Measurements from ENCODE around the gene LAMTOR3. TPM values are rescaled to one million over a fixed set of nuclear protein-coding genes. Genes with fewer than 3 reads are reported as not detected.

LAMTOR3 gene
- total and polyA plus RNA-seq, 4 experiments from 2014 or later, result 24.2 to 45.6 (median 28.0) TPM

DNA sequence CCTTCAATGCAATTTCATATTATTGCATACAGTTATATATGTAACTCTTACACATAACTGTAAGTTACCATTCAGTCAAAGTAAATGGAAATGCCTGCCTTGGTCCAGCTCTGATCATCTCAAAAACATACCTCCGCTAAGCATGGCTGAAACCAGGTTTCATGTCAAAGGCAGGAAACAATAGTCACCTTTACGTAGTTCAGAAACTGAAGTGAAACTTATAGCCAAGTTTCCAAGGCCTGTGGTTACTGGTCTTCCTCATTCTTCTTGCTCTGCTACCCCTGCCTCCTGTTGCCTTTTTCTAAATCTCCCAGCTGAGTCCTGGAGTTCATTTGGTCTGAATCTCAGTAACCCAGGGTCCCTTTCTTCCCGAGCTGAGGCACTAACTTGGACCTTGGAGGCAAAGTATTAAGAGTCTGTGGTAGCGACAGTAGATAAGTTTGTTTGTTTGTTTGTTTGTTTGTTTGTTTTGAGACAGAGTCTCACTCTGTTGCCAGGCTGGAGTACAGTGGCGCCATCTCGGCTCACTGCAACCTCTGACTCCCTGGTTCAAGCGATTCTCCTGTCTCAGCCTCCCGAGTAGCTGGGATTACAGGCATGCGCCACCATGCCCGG, 46.8 kb downstream of the LAMTOR3 start:
- intact Hi-C loops (cut with micrococcal nuclease), result loop anchor here (1.0 to 5.0 kb wide), 2 partner anchors 29 to 45 kb away; partner anchors contain the start of gene LAMTOR3
- Mint-ChIP-seq H3K4me1 (peaks cover 39 to 70% (median 55%) of the 10 kb centered on the region in 4 donors), H3K4me3 (peak overlapping the region; percentile 63 to 86 (median 76)), H3K27ac (peak overlapping the region; percentile 77 to 98 (median 94)), H3K9me3 (no peaks in the 10 kb centered on the region), H3K27me3 (no peaks in the 10 kb centered on the region), H3K36me3 (peaks cover 11 to 12% of the 10 kb centered on the region in 2 donors)
- CTCF ChIA-PET (ENCODE audit: partially characterized antibody), result interaction anchor here (1.0 to 4.7 kb wide), 4 partner anchors 30 to 246 kb away, joined by 3 to 37 read pairs (median 7); partner anchors contain the start of gene DAPP1
- POLR2A ChIA-PET (ENCODE audit: partially characterized antibody), result interaction anchor here (0.6 to 3.9 kb wide), 6 partner anchors 9 to 103 kb away, joined by 3 to 41 read pairs (median 8); partner anchors contain the start of genes DAPP1, DNAJB14, H2AZ1 and LAMTOR3
- Histone ChIP-seq H3K4me1 (ENCODE audit: insufficient read depth, low read length) (peaks cover 68% of the 10 kb centered on the region), H3K27me3 (ENCODE audit: insufficient read depth, low read length) (no peaks in the 10 kb centered on the region), H3K27ac (ENCODE audit: low read depth, low read length) (peak overlapping the region; percentile 37), H3K36me3 (ENCODE audit: insufficient read depth, low read length) (no peaks in the 10 kb centered on the region), H3K4me3 (ENCODE audit: low read length in 2 of 2) (peak overlapping the region in 1 of 2 donors; percentile 38), H3K9me3 (ENCODE audit: control insufficient read depth in 1 of 2, low read length in 2 of 2) (no peaks in the 10 kb centered on the region)
- DNase-seq, result peak; percentile 29 to 44 (median 33)

DNA sequence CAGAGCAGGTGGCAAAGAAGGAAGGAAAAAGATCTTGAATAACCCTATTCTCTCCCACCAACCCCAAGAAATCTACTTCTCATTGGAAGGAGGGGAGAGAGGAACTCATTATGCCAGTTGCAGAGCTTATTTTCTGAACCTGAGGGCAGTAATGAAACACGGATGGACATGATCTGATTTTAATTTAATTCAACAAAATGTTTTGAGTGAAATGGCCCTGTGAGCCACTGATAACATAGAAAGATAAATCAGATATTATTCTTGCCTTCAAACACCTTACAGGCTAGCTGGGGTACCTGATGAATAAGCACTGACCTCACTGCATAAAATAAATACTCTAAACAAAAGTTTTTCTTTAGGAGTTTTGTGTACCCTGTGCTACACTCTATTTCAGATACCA, 47.3 kb downstream of the LAMTOR3 start:
- Histone ChIP-seq H3K4me3 (ENCODE audit: low read length in 2 of 2) (peak overlapping the region in 1 of 2 donors; percentile 38), H3K4me1 (ENCODE audit: insufficient read depth, low read length) (peaks cover 62% of the 10 kb centered on the region), H3K9me3 (ENCODE audit: control insufficient read depth in 1 of 2, low read length in 2 of 2) (no peaks in the 10 kb centered on the region), H3K27me3 (ENCODE audit: insufficient read depth, low read length) (no peaks in the 10 kb centered on the region), H3K36me3 (ENCODE audit: insufficient read depth, low read length) (no peaks in the 10 kb centered on the region), H3K27ac (ENCODE audit: low read depth, low read length) (peak overlapping the region; percentile 37)
- DNase-seq, result no peak
- POLR2A ChIA-PET (ENCODE audit: partially characterized antibody), result interaction anchor here (0.9 to 3.9 kb wide), 8 partner anchors 9 to 758 kb away, joined by 3 to 41 read pairs (median 5); partner anchors contain the start of genes ADH5, DAPP1, DNAJB14 and H2AZ1
- CTCF ChIA-PET (ENCODE audit: partially characterized antibody), result interaction anchor here (1.0 to 4.7 kb wide), 4 partner anchors 30 to 247 kb away, joined by 3 to 37 read pairs (median 7); partner anchors contain the start of gene DAPP1
- intact Hi-C loops (cut with micrococcal nuclease), result loop anchor here (1.0 to 5.0 kb wide), 2 partner anchors 29 to 45 kb away; partner anchors contain the start of gene LAMTOR3
- Mint-ChIP-seq H3K36me3 (peaks cover 16 to 18% of the 10 kb centered on the region in 2 donors), H3K27ac (peak overlapping the region; percentile 32 to 98 (median 93)), H3K9me3 (no peaks in the 10 kb centered on the region), H3K27me3 (no peaks in the 10 kb centered on the region), H3K4me3 (peak overlapping the region in 5 of 8 donors; percentile 63 to 86 (median 82)), H3K4me1 (peaks cover 39 to 64% (median 52%) of the 10 kb centered on the region in 4 donors)

GRCh38 chr4:99845708-99846469, 48.3 kb downstream of the LAMTOR3 start:
- Mint-ChIP-seq H3K27me3 (no peaks in the 10 kb centered on the region), H3K27ac (peak overlapping the region; percentile 77 to 97 (median 91)), H3K36me3 (peaks cover 24 to 28% of the 10 kb centered on the region in 2 donors), H3K4me3 (peak overlapping the region; percentile 4 to 74 (median 54)), H3K9me3 (no peaks in the 10 kb centered on the region), H3K4me1 (peaks cover 33 to 64% (median 45%) of the 10 kb centered on the region in 4 donors)
- ChIA-PET CTCF (ENCODE audit: partially characterized antibody) (interaction anchor here (0.6 to 4.7 kb wide), 5 partner anchors 29 to 285 kb away, joined by 3 to 37 read pairs (median 4); partner anchors contain the start of gene DAPP1), POLR2A (ENCODE audit: partially characterized antibody) (interaction anchor here (0.9 to 3.9 kb wide), 9 partner anchors 13 to 757 kb away, joined by 3 to 41 read pairs (median 4); partner anchors contain the start of genes ADH5, DAPP1, DNAJB14 and H2AZ1)
- H3K4me1 ChIP-seq (ENCODE audit: insufficient read depth, low read length), result peaks cover 52% of the 10 kb centered on the region
- peak overlapping the region; percentile 34 for H3K27ac ChIP-seq (ENCODE audit: low read depth, low read length)
- peak in 2 of 5 donors; percentile 20 to 27 for DNase-seq
- H3K36me3 ChIP-seq (ENCODE audit: insufficient read depth, low read length), result no peaks in the 10 kb centered on the region
- intact Hi-C loops (cut with micrococcal nuclease), result loop anchor here (2.0 to 5.0 kb wide), 2 partner anchors 15 to 46 kb away; partner anchors contain the start of gene LAMTOR3
- no peaks in the 10 kb centered on the region for H3K27me3 ChIP-seq (ENCODE audit: insufficient read depth, low read length)
- H3K4me3 ChIP-seq (ENCODE audit: low read length in 2 of 2), result no peak overlapping the region
- H3K9me3 ChIP-seq (ENCODE audit: control insufficient read depth in 1 of 2, low read length in 2 of 2), result no peaks in the 10 kb centered on the region

GRCh38 chr4:99845179-99845578, 49.0 kb downstream of the LAMTOR3 start:
- H3K36me3 Mint-ChIP-seq, result peaks cover 28 to 32% of the 10 kb centered on the region in 2 donors
- H3K4me3 ChIP-seq (ENCODE audit: low read length in 2 of 2), result no peak overlapping the region
- H3K4me1 ChIP-seq (ENCODE audit: insufficient read depth, low read length), result peaks cover 50% of the 10 kb centered on the region
- no peak for DNase-seq
- no peaks in the 10 kb centered on the region for H3K36me3 ChIP-seq (ENCODE audit: insufficient read depth, low read length)
- peak overlapping the region; percentile 77 to 97 (median 91) for H3K27ac Mint-ChIP-seq
- H3K9me3 Mint-ChIP-seq, result no peaks in the 10 kb centered on the region
- no peaks in the 10 kb centered on the region for H3K9me3 ChIP-seq (ENCODE audit: control insufficient read depth in 1 of 2, low read length in 2 of 2)
- CTCF ChIA-PET (ENCODE audit: partially characterized antibody), result interaction anchor here (0.6 to 4.7 kb wide), 3 partner anchors 35 to 285 kb away, joined by 3 to 37 read pairs (median 3); no protein-coding TSS in a partner anchor
- intact Hi-C loops (cut with micrococcal nuclease), result loop anchor here (2.0 to 5.0 kb wide), 2 partner anchors 16 to 47 kb away; partner anchors contain the start of gene LAMTOR3
- POLR2A ChIA-PET (ENCODE audit: partially characterized antibody), result interaction anchor here (1.2 to 3.9 kb wide), 4 partner anchors 28 to 105 kb away, joined by 4 to 41 read pairs (median 11); partner anchors contain the start of genes DAPP1, DNAJB14, H2AZ1 and LAMTOR3
- H3K27me3 Mint-ChIP-seq, result no peaks in the 10 kb centered on the region
- no peaks in the 10 kb centered on the region for H3K27me3 ChIP-seq (ENCODE audit: insufficient read depth, low read length)
- peak overlapping the region in 3 of 8 donors; percentile 66 to 74 (median 72) for H3K4me3 Mint-ChIP-seq
- H3K4me1 Mint-ChIP-seq, result peaks cover 32 to 61% (median 43%) of the 10 kb centered on the region in 4 donors
- H3K27ac ChIP-seq (ENCODE audit: low read depth, low read length), result peak overlapping the region; percentile 34

DNA sequence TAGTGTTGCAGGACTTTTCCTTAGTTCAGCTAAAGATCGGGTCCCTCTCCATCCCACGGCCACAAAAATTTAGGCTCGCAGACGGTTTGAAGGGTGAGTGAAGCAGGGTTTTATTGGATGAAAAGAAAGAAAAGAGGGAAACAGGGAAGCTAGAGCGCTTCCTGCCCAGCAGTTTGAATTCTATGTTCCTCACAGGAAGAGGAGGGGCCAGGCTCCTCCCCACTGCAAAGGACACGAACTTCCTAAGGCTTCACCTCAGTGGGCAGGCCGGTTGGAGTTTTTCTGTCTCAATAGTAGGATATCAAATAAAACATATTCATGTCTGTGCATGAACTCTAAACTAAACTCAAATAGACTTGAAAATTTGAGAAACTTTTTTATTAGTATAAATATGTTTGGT, 50.2 kb downstream of the LAMTOR3 start:
- no peak overlapping the region for H3K4me3 Mint-ChIP-seq
- intact Hi-C loops (cut with micrococcal nuclease), result loop anchor here (2.0 kb wide), 1 partner anchor 17 kb away; no protein-coding TSS in a partner anchor
- no peak for DNase-seq
- Histone ChIP-seq H3K27ac (ENCODE audit: low read depth, low read length) (no peak overlapping the region), H3K27me3 (ENCODE audit: insufficient read depth, low read length) (no peaks in the 10 kb centered on the region), H3K4me1 (ENCODE audit: insufficient read depth, low read length) (peaks cover 50% of the 10 kb centered on the region), H3K36me3 (ENCODE audit: insufficient read depth, low read length) (no peaks in the 10 kb centered on the region), H3K9me3 (ENCODE audit: control insufficient read depth in 1 of 2, low read length in 2 of 2) (no peaks in the 10 kb centered on the region), H3K4me3 (ENCODE audit: low read length in 2 of 2) (no peak overlapping the region)
- no peaks in the 10 kb centered on the region for H3K27me3 Mint-ChIP-seq
- H3K27ac Mint-ChIP-seq, result peak overlapping the region in 4 of 7 donors; percentile 3 to 91 (median 40)
- ChIA-PET CTCF (ENCODE audit: partially characterized antibody) (interaction anchor here (4.7 kb wide), 1 partner anchor 34 kb away, joined by 37 read pairs; no protein-coding TSS in a partner anchor), POLR2A (ENCODE audit: partially characterized antibody) (interaction anchor here (2.0 kb wide), 1 partner anchor 106 kb away, joined by 7 read pairs; the partner anchor contains the start of gene H2AZ1)
- peaks cover 30 to 56% (median 39%) of the 10 kb centered on the region in 4 donors for H3K4me1 Mint-ChIP-seq
- H3K9me3 Mint-ChIP-seq, result no peaks in the 10 kb centered on the region
- H3K36me3 Mint-ChIP-seq, result peaks cover 30 to 36% of the 10 kb centered on the region in 2 donors

DNA sequence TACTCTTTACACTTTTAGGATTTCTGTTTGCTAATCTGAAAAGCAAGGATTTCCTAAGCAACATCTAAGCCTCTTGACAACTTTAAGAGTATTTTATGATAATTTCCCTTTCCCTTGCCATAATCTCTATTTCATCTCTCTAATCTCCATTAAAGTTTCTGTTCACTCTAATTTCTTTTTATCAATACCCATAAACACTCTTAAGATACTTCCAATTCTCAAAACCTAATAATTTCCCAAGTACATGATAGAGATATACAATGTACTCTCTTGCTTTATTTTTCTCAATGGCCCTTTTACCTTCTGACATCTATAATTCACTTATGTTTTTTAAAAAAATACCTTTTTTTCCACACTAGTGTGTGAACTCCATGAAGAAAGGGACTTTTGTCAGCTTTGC, 50.8 kb downstream of the LAMTOR3 start:
- Histone ChIP-seq H3K4me1 (ENCODE audit: insufficient read depth, low read length) (peaks cover 44% of the 10 kb centered on the region), H3K36me3 (ENCODE audit: insufficient read depth, low read length) (no peaks in the 10 kb centered on the region), H3K27ac (ENCODE audit: low read depth, low read length) (no peak overlapping the region), H3K27me3 (ENCODE audit: insufficient read depth, low read length) (no peaks in the 10 kb centered on the region), H3K4me3 (ENCODE audit: low read length in 2 of 2) (no peak overlapping the region), H3K9me3 (ENCODE audit: control insufficient read depth in 1 of 2, low read length in 2 of 2) (no peaks in the 10 kb centered on the region)
- Mint-ChIP-seq H3K4me3 (no peak overlapping the region), H3K36me3 (peaks cover 34 to 43% of the 10 kb centered on the region in 2 donors), H3K27ac (peak overlapping the region in 6 of 7 donors; percentile 10 to 91 (median 28)), H3K9me3 (no peaks in the 10 kb centered on the region), H3K27me3 (no peaks in the 10 kb centered on the region), H3K4me1 (peaks cover 26 to 50% (median 34%) of the 10 kb centered on the region in 4 donors)
- intact Hi-C loops (cut with micrococcal nuclease), result no loop called here
- POLR2A ChIA-PET (ENCODE audit: partially characterized antibody), result no interaction called here
- DNase-seq, result no peak
- CTCF ChIA-PET (ENCODE audit: partially characterized antibody), result no interaction called here
